OCI-LY3 (cell line): ENCODE results near the gene MRPL3.

Experiments used
- H2AFZ ChIP-seq: fragments of 200-600, 300-600 bp; shearing (Covaris generic); 2 replicates; pipeline ENCODE4 v1.6.0; 2014; ENCODE audit warnings: antibody characterized with exemption, low read depth, low read length
- H3K27ac ChIP-seq: fragments of 200-600, 300-600 bp; sonication (generic); 2 replicates; pipeline ENCODE4 v1.5.1; 2014; ENCODE audit warnings: mild to moderate bottlenecking, low read length, moderate library complexity, mixed read lengths
- H3K27me3 ChIP-seq: fragments of 200-600, 300-600 bp; sonication (generic); 2 replicates; pipeline ENCODE4 v1.6.1; 2014; ENCODE audit warnings: low read depth, low read length, mixed read lengths
- H3K36me3 ChIP-seq: fragments of 200-600, 300-600 bp; sonication (generic); replicated peaks from 2 replicates; pipeline ENCODE3; 2014; ENCODE audit warnings: low read depth, low read length, mixed read lengths
- H3K4me1 ChIP-seq: fragments of 300-600, 200-600 bp; sonication (generic); 2 replicates; pipeline ENCODE4 v1.6.1; 2014; ENCODE audit warnings: low read length, mixed read lengths
- H3K4me2 ChIP-seq: fragments of 200-600, 300-600 bp; sonication (generic); 2 replicates; pipeline ENCODE4 v1.6.1; 2014; ENCODE audit warnings: low read length, mixed read lengths
- H3K4me3 ChIP-seq: fragments of 300-600, 200-600 bp; sonication (generic); 2 replicates; pipeline ENCODE4 v1.5.1; 2014; ENCODE audit warnings: antibody characterized with exemption, mild to moderate bottlenecking, low read length, moderate library complexity
- H3K79me2 ChIP-seq: fragments of 300-600, 200-600 bp; shearing (Covaris generic); 2 replicates; pipeline ENCODE4 v1.6.1; 2014; ENCODE audit warnings: mild to moderate bottlenecking, low read length, mixed read lengths
- H3K9ac ChIP-seq: fragments of 300-600, 200-600 bp; shearing (Covaris generic); 2 replicates; pipeline ENCODE4 v1.6.0; 2014; ENCODE audit warnings: mild to moderate bottlenecking, low read length, moderate library complexity
- H3K9me3 ChIP-seq: fragments of 200-600, 300-600 bp; shearing (Covaris generic); 2 replicates; pipeline ENCODE4 v1.6.1; 2014; ENCODE audit warnings: low read length, mixed read lengths; ENCODE audit not compliant: insufficient read depth
- H4K20me1 ChIP-seq: fragments of 200-600, 300-600 bp; sonication (generic); 2 replicates; pipeline ENCODE4 v1.6.1; 2016; ENCODE audit warnings: low read length, mixed read lengths; ENCODE audit not compliant: insufficient read depth
- EZH2phosphoT487 ChIP-seq: fragments of 200-600 bp; shearing (Covaris generic); IDR thresholded peaks from 2 replicates; pipeline ENCODE4 v1.6.1; 2018; ENCODE audit warnings: antibody characterized with exemption, mixed run types, low read depth
- TF ChIP-seq, protein P1 (sequence below): fragments of 200-600, 300-600 bp; sonication (generic); IDR thresholded peaks from 2 replicates; pipeline ENCODE4 v1.5.1; 2014; ENCODE audit warnings: antibody characterized with exemption, low read length, low read depth

MRPL3 gene

DNA sequence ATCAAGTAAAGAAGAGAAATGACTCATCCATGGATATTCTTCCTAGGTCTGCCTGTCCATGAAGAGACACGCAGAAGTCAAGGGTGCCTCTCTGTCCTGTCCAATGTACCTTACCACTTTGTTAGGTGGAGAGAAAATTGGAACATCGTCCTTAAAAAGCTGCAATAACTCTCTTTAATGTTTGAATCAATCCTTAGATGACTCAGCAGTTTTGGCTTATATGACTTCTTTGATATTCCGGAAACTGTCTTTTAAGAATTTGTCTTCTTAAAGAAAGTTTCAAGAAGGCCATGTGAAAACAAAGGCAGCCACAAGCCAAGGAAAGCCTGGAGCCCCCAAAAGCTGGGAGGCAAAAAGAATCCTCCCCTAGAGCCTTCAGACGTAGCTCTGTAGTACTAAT lies 49.2 kb downstream of the MRPL3 start:
- H3K4me1 ChIP-seq, result no peaks in the 10 kb centered on the region
- no peak overlapping the region for H3K27ac ChIP-seq
- no peak overlapping the region for H3K4me3 ChIP-seq
- H3K79me2 ChIP-seq, result no peaks in the 10 kb centered on the region
- H3K36me3 ChIP-seq, result no peaks in the 10 kb centered on the region
- no peak for TF ChIP-seq EZH2phosphoT487
- TF ChIP-seq, protein P1, sequence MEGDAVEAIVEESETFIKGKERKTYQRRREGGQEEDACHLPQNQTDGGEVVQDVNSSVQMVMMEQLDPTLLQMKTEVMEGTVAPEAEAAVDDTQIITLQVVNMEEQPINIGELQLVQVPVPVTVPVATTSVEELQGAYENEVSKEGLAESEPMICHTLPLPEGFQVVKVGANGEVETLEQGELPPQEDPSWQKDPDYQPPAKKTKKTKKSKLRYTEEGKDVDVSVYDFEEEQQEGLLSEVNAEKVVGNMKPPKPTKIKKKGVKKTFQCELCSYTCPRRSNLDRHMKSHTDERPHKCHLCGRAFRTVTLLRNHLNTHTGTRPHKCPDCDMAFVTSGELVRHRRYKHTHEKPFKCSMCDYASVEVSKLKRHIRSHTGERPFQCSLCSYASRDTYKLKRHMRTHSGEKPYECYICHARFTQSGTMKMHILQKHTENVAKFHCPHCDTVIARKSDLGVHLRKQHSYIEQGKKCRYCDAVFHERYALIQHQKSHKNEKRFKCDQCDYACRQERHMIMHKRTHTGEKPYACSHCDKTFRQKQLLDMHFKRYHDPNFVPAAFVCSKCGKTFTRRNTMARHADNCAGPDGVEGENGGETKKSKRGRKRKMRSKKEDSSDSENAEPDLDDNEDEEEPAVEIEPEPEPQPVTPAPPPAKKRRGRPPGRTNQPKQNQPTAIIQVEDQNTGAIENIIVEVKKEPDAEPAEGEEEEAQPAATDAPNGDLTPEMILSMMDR, result no peak
- H3K4me2 ChIP-seq, result no peak overlapping the region
- H3K9me3 ChIP-seq, result no peaks in the 10 kb centered on the region
- H2AFZ ChIP-seq, result no peak overlapping the region
- no peak overlapping the region for H3K9ac ChIP-seq
- no peaks in the 10 kb centered on the region for H3K27me3 ChIP-seq
- no peaks in the 10 kb centered on the region; the same call in 1 of the 2 replicates for H4K20me1 ChIP-seq

DNA sequence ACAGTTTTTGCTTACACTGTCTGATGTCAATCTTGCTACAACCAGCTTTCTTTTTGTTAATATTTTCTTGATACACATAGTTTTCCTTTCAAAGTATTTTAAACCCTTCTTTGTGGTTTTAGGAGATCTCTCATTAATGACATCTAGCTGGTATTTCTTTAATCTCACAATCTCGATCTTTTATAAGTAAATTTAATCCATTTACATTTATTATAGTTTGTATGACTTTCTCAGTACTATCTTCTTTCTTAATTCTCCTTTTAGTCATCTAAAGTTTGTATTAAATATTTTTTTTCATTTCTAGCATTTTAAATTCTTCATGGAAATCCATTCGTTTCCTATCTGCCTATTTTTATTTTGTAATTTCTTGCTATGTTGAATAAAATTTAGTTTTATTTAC lies 55.4 kb downstream of the MRPL3 start:
- TF ChIP-seq EZH2phosphoT487, result no peak
- TF ChIP-seq, protein P1, result no peak
- Histone ChIP-seq H4K20me1 (no peaks in the 10 kb centered on the region), H3K27me3 (no peaks in the 10 kb centered on the region), H2AFZ (no peak overlapping the region), H3K36me3 (no peaks in the 10 kb centered on the region), H3K79me2 (no peaks in the 10 kb centered on the region), H3K4me1 (no peaks in the 10 kb centered on the region), H3K4me3 (no peak overlapping the region), H3K27ac (no peak overlapping the region), H3K9ac (no peak overlapping the region), H3K4me2 (no peak overlapping the region), H3K9me3 (no peaks in the 10 kb centered on the region; the same call in 1 of the 2 replicates)

DNA sequence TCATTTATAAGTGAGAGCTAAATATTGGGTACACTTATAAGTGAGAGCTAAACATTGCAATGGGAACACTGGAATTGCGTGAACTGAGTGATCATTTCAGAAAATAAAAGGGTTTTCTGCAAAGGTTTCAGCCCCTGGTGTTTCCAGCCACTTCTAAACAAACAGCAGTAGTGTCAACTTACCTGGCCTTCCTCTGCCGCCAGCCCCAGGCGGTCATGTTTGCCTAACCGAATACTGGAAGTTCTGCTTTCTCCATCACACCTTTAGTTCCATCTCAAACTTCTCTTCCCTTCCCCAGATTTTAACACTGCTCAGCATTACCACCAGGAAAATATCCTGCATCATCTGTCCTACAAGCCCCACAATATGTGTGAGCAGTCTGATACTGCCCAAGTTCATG lies 58.6 kb downstream of the MRPL3 start:
- no peaks in the 10 kb centered on the region for H4K20me1 ChIP-seq
- no peaks in the 10 kb centered on the region for H3K36me3 ChIP-seq
- no peak overlapping the region for H3K9ac ChIP-seq
- H3K4me3 ChIP-seq, result no peak overlapping the region
- TF ChIP-seq, protein P1, result no peak
- TF ChIP-seq EZH2phosphoT487, result no peak
- no peaks in the 10 kb centered on the region for H3K27me3 ChIP-seq
- no peak overlapping the region for H3K4me2 ChIP-seq
- no peak overlapping the region for H3K27ac ChIP-seq
- peaks cover 3% of the 10 kb centered on the region for H3K4me1 ChIP-seq
- H3K79me2 ChIP-seq, result no peaks in the 10 kb centered on the region
- H2AFZ ChIP-seq, result no peak overlapping the region
- no peaks in the 10 kb centered on the region; the same call in 1 of the 2 replicates for H3K9me3 ChIP-seq

DNA sequence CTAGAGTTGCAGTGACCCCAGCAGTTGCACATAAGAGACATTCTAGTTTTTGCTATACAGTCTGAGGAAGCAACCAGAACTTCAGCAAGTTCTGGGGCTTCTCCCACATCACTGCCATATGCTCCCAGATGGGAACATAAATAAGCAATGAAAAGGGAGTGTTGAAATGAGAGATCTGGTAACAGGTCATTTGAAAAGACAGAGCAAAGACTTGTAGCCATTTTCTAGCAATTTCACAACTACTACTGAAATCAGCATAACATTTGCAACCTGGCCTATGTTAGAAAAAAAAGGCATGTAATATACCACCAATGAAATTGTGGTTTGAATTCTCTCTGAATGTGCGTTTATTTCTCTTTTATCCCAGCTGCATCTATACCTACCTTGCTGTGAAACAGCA lies 63.7 kb downstream of the MRPL3 start:
- Histone ChIP-seq H3K27me3 (no peaks in the 10 kb centered on the region), H4K20me1 (no peaks in the 10 kb centered on the region), H3K4me1 (peaks cover 4% of the 10 kb centered on the region), H3K4me3 (no peak overlapping the region), H3K79me2 (no peaks in the 10 kb centered on the region), H2AFZ (no peak overlapping the region), H3K4me2 (no peak overlapping the region), H3K36me3 (no peaks in the 10 kb centered on the region), H3K27ac (no peak overlapping the region), H3K9ac (no peak overlapping the region), H3K9me3 (no peaks in the 10 kb centered on the region)
- TF ChIP-seq EZH2phosphoT487, result no peak

DNA sequence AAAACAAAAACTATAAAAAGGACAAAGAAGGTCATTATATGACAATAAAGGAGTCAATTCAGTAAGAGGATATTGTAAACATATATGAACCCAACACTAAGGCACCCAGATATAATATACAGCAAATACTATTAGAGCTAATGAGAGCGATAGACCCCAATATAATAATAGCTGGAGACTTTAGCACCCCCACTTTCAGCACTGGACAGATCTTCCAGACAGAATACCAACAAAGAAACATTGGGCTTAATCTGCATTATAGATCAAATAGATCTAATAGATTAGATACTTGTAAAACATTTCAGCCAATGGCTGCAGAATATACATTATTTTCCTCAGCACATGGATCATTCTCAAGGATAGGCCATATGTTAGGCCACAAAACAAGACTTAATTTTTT lies 67.8 kb downstream of the MRPL3 start:
- Histone ChIP-seq H3K27me3 (no peaks in the 10 kb centered on the region), H3K79me2 (no peaks in the 10 kb centered on the region), H3K9ac (no peak overlapping the region), H3K9me3 (no peaks in the 10 kb centered on the region), H3K27ac (no peak overlapping the region), H2AFZ (no peak overlapping the region), H3K4me2 (no peak overlapping the region), H4K20me1 (no peaks in the 10 kb centered on the region), H3K36me3 (no peaks in the 10 kb centered on the region), H3K4me3 (no peak overlapping the region), H3K4me1 (peaks cover 4% of the 10 kb centered on the region)
- TF ChIP-seq, protein P1, result no peak
- TF ChIP-seq EZH2phosphoT487, result no peak
